Fibroblast of skin of right biceps (primary cell): ENCODE data around the gene RNF212B.

Experiments
- DNase-seq: peaks from one replicate; pipeline ENCODE4 v3.0.0-alpha.2; 2013

The RNF212B gene

DNA sequence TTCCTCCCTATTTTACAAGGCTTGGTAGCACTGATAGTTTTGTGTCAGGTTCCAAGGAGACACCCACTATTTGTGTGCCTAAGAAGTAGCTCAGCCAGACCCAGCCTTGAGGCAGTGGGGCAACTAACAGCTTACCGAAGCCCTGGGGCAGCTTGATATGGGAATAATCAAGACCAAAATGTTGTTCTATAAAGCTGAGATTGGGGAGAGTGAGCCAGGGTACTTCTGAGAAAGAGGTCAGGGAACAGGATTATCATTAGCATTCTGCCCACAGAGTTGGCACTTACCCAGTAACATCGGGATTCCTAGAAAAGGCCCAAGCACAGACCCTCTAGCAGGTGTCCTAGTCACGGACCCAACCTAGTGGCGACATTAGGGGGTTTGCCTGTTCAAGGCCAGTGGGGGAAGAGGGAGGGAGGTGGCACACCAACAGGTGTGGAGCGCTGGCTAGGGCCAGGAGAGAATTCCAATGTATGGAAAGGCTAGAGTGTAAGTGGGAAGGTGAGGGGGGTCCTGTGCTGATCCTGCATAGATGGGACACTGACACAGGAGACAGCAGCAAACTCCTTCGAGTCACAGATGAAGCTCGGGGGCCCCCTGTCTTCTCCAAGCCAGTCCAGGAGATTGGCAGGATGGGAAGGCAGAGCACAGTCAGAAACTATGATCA is 60.0 kb downstream of the RNF212B start:
- DNase-seq = no peak

DNA sequence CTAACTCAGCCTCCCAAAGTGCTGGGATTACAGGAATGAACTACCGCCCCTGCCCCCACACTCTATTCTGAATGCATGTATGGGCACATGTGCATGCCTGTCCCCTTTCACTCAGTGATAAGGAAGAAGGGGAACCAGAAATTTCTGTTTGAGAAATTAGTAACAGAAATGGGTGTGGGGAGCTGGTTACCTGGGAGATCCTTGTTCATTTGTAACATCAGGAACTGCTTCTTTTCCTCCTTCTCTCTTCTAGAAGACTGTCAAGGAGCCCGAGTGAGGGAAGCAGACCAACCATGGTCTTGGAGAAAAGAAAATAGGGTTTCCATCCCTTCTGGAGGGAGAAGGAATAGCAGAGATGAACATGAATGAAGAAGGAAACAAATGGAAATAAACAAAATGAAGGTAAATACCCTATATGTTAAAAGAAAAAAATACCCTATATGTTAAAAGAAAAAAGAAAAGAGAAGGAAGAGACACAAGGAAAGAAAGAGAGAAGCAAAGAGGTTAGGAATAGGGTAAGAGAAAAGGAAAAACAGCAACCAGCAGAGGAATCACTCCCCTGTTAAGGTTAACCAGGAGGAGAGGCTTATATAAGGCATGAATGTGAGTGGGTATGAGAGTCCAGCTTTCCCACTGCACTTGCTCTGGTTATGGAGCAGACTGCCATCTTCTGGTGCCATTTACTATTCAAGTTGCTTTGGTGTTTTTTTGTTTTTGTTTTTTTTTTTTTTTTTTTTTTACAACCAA is 61.6 kb downstream of the RNF212B start:
- peak; percentile 41 for DNase-seq

DNA sequence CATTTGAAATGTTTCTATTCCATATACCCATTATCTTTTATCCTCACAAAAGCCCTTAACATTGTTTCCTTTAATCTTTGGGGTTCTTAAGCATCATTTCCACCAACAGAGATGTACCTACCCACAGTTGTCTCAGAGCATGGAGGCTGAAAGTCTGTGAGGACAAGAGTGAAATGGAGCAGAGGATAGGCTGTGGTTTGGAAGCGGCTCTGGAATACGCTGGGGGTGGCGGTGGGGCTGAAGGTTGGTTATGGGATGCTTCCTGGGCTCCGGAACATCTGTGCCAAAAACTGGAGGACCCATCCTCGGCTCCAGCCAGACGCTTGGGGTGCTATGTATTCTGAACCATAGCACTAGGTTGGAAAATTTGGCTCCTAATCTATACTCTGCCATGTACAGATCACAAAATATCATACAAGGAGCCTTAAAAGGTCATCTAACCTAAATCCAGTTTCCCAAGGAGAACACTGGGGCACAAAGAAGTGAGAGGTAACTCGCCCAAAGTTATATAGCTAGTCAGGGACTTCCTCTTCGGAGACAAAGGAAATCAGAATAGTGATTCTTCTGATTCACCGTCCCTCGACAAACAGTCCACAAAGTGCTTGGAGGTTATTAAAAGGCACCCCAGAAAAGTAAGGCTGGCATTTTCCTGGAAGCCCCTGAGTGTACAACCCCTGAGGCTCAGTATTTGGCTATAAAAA is 62.4 kb downstream of the RNF212B start:
- DNase-seq = no peak

DNA sequence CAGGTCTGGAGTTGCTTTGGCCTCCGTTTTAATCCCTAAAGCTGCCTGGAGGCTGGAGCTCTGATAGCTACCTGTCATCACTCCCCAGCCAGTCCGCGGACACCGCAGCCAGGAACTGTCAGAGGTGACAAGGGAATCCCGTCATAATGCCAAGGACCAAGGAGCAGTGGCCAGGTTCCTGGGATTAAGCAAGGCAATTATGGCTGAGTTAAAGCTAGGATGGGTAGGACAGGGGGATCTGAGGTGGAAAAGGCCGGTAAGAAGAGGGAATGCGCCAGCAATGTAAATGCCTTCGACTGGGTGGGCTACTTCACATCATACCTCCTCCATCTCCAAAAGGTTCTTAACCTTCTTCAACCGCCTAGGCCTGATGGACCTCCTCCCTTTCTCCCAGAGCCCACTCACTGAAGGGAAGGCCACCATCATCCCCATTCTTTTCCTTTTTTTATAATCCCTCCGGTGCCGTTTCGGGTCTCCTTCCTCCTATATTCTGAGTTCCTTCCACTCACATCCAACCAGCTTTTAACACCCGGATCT is 63.0 kb downstream of the RNF212B start:
- DNase-seq = peak; percentile 19

DNA sequence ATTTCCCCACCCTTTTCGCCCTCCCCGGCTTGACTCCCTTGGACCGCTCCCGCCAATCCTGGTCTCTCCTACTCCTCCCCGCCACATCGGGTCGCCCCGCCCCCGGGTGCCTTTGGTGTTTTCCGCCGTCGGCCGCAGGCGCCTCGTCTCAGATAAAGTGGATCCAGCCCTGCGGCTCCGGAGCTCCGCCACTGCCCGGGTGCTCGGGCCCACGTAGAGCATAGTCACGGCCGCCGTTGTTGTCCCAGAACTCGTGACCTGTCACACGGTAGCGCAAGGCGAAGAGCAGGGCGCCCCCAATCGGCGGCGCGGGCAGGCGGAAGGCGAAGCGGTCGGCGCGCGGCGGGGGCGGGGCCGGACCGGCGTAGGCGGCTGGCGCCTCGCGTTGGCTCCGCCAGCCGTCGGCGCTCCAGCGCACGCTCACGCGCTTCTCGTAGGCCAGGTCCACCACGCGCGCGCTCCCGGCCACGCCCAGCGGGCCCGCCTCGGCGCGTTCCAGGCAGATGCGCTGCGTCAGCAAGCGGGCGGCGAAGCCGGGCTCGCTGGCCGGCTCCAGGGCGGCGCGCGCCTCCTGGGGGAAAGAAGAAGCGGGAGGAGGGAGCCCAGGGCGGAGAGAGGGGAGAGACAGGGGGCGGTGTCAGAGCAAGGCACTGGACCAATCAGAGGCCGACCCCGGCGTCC is 63.7 kb downstream of the RNF212B start:
- DNase-seq = peak; percentile 99

DNA sequence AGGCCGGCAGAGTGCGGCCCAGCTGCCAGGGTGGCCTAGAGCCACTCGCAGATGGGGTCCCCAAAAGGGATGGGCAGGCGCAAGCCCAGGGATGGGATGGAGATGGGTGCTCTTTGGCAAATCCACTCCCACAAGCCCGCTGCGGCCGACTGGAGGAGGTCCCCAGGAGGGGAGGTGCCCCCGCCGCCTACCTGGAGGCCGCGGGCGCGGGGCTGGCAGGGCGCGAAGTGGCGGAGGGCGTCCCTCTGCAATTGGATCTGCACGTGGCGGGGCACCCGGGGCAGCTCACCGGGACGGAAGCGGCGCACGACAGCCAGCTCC is 64.2 kb downstream of the RNF212B start:
- DNase-seq = no peak

DNA sequence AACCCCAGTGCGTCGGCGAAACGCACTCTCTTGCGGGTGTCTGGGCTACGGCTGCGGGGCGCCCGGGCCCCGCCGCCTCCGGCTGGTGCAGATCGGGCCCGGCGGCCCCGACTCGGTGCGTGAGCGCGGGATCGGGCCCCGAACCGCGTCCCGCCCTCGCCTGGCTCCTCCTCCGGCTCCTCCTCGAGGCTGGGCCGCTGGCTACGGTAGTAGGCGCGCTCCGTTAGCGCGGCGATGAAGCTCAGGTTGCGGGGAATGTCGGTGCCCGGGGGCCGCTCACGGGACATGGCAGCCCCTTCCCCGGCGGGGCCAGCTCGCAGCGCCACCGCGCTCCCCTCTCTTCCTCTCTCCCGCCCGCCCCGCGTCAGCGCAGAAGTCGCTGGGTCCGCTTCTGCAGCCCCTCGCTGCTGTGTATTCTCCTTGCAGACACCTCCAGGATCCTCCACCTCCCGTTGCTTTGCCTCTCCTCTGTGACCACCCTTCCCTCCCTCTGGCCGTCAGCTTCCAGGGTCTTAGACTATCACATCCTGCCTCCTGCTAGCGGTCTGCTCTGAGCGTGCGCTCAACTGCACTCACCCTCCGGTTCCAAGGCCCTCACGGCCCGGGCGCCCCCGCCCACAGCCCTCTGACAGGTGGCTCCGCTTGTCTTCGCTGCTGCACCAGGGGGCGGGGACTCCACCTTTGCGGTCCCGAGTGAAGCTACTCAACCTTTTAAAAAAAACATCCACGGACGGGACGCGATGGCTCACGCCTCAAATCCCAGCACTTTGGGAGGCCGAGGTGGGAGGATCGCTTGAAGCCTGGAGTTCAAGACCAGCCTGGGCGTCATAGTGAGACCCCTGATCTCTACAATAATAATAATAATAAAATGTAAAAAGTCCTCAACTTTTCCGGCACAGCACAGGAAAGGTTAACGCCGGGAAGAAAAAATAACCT is 64.8 kb downstream of the RNF212B start, which contains the start of gene PPP1R3E:
TSS of gene PPP1R3E (minus strand) at position 570 of the 936 bp plus-strand sequence. CDS start at position 287, 283 bp downstream.
- DNase-seq = peak; percentile 56

DNA sequence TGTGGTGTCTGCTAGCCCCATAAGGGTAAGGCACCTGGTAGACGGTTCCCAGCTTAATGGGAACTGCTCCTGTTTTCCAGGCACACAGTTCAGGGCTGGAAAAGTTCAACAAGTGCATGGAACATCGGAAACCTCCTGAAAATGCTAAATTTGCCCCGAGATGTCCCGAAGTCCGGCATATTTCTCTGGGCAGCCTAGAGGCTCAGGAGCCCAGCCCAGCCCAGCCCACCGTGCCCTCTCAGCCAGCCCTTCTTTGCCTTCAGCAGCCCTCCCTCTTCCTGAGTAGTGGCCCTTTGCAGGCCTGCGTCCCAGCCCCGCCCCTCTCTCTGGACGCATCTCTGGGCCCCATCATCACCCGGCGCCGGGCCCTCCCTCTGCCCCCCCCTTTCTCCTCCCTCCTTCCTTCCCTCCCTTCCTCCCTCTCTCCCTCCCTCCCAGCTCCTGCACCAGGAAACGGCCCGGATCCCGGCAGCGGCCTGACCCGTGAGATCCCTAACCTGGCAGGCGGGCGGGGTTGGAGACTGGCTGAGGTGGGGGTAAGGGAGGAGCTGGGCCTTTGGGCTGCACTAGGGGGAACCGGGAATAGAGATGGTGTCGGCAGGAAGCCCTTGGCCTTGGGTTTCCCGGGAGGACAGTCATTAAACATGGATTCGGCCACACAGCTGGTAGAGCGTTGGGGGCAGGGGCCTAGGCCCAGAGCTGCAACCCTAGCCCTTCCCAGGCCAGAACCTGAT is 68.8 kb downstream of the RNF212B start, which contains the start of gene BCL2L2:
TSS of gene BCL2L2 (plus strand) at position 422 of the 734 bp plus-strand sequence. CDS start 935 bp downstream, outside the sequence.
- DNase-seq = peak; percentile 91

DNA sequence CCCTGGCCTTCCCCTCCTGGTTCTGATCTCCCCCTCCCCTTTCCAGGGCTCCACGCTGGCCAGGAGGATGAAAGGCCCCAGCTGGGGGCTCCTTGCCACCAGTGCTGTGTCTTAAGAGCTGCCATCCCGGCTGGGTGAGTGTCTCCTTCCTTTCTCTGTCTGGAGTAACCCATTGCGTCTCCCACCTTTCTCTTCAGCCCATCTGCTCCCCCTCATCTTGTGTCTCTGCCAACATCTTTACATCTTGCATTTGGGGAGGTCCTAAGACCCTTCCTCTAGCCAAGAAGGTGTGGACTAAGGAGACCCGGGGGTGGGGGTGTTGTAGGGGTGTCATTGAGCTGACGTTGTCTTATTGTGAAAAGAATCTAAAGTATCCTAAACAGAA is 69.4 kb downstream of the RNF212B start:
- no peak for DNase-seq

DNA sequence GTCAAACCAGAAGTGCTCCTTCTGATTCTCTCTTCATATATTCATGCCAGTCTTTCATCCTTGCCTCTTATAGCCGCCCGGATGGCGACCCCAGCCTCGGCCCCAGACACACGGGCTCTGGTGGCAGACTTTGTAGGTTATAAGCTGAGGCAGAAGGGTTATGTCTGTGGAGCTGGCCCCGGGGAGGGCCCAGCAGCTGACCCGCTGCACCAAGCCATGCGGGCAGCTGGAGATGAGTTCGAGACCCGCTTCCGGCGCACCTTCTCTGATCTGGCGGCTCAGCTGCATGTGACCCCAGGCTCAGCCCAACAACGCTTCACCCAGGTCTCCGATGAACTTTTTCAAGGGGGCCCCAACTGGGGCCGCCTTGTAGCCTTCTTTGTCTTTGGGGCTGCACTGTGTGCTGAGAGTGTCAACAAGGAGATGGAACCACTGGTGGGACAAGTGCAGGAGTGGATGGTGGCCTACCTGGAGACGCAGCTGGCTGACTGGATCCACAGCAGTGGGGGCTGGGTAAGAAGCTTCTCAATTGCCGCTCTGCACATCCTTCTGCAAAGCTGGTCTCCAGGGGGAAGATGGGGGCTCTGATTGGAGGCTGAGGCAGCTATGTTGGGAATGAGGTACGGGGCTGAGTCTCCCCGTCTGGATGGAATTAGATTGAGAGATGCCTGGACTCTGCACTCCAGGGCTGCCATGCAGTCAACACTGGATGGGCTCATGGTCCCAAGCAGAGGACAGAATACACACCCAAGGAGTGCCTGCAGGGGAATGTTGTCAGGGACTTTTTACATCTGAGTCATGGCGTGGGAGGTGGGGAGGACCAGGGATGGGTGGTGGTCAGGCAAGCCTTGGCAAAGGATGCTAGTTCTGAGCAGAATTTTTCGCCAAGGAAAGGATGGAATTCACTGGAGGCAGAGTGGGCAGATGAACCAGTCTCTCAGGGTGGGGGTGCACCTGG is 70.2 kb downstream of the RNF212B start:
- peak; percentile 28 for DNase-seq

DNA sequence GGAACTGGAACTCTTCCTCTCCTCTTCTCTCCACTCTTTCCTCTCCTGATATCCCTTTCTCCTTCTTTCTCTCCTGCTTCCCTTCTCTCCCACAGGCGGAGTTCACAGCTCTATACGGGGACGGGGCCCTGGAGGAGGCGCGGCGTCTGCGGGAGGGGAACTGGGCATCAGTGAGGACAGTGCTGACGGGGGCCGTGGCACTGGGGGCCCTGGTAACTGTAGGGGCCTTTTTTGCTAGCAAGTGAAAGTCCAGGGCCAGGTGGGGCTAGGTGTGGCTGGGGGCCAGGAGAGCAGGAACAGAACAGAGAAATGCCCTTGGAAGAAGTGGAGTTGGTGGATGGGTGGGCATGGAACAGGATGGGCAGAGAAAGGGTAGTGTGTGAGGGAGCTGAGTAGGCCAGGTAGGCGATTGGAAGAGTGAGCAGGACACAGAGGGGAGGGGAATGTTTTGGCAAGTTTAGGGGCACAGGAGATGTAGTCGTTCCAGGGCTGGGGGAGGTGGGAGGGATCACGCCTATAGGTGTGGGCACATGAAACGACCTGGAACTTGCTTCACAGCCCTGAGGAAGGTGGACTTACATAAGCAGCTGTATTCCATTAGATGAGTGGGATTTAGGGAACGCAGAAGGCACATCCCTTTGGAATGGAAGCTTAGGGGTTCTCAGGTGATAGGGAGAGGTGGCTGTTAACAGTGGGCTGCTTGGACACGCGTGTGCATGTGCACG is 71.1 kb downstream of the RNF212B start:
- DNase-seq = no peak

DNA sequence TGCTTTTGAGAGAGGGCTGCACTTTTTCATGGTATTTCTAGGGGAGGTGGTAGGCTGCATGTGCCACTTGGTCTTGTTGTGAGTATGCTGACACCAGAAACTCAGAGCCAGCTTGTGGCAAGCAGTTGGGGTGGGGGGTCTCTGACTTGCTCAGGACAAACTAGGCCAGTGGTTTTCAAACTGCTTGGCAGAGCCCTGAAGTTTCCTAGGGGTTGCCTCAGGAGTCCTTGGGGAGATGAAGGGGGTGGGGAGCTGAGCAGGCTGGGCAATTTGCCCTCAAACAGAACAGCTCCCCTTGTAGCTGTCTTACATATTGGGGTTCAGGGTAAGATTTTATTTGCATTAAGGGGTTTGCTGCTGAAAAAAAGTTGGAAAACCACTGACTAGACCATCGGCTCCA is 72.8 kb downstream of the RNF212B start:
- DNase-seq = no peak

DNA sequence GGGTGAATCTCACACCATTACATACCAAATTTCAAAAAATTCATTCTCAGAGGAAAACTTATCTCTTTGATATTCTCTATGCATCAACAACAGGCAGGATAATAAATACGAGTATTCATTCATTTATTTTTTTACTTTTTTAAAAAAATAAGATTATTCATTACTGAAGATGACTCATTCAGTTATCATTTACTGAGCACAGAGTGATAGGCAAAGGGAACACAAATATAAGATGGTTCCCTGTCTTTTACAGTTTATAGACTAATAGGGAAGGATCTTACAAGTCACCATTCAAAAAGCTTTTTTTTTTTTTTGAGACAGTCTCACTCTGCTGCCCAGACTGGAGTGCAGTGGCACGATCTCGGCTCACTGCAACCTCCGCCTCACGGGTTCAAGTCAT is 78.6 kb downstream of the RNF212B start:
- DNase-seq = no peak

DNA sequence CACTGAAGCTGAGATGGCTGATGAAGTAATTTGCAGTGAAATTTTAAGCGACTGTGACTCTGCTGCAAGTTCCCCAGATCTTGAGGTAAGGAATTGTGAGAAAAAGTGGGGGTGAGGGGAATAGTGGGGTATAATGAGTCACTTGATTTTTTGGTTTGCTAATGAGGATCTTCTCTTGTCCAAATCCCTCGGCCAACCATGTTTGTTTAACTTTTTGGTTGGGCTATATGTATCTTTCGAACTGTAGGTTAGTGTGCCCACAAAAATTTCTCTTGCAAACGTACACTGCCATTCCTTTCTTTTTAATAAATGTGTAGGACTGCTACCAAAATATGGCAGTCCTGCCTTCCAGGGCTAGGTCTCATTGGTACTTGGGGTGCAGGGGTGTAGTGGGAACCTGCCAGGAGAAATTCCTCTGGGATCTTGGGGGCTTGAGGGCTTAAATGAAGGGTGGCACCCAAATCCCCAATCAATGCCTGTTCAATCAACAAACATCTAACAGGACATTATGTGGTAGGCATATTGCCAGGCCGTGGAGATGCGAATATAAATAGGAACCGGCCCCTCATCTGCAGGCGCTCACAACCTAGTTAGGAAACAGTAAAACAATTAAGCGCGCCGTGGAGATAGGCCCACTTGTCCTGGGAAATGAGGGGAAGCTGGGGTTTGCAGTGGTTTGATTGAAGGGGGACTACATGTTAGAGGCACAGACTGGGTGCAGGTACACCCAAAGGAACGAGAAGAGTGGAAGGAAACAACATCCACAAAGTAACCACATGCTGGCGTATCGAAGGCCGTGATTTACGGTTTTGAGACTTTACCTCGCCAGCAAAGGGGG is 82.2 kb downstream of the RNF212B start:
- DNase-seq = no peak

DNA sequence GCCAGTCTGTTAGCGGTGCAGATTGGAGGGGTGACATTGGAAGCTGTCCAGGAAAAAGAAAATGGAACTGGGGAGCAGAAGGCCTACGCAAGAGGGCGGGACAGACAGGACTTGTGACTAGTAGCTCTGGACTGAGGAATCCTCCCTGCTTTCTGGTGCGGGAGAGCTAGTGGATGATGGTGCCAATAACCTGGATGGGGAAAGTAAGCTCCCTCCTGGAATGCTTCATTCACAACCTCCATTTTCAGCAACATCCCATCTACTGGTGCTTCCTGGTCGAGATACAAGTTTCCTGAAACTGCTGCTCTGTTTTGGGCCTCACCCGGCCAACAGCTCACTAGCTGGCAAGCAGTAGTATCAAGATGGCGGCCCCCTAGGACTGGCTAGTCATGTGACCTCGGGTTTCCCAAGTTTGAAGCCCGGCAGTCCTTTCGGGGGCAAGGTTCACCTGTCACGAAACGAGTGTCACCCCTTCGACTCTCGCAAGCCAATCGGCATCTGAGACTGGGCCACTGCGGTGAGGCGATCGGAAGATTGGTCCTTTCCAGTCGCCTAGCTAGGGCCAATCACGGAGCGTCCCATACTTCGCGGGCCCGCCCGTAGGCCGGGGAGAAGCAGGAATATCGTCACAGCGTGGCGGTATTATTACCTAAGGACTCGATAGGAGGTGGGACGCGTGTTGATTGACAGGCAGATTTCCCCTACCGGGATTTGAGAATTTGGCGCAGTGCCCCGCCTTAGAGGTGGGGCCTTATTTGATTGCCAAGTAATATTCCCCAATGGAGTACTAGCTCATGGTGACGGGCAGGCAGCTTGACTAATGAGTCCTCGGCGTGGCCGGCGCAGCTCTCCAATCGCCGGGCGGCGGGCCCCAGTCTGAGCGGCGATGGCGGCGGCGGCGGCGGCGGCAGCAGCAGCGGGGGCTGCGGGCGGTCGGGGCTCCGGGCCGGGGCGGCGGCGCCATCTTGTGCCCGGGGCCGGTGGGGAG is 83.1 kb downstream of the RNF212B start, which contains the start of gene PABPN1:
TSS of gene PABPN1 (plus strand) at position 874 of the 988 bp plus-strand sequence. CDS start at position 887, 13 bp downstream.
- peak; percentile 100 for DNase-seq
